WI38 (cell line): ENCODE measurements around the gene ACSL6.

Experiments
- H3K4me3 ChIP-seq: 2 replicates; pipeline ENCODE4 v1.5.1; 2011; ENCODE audit warnings: low read depth, mild to moderate bottlenecking, control low read depth, low read length
- CTCF ChIP-seq: IDR thresholded peaks from 2 replicates; pipeline ENCODE4 v1.5.1; 2012; ENCODE audit warnings: low read depth, mild to moderate bottlenecking, control low read depth, low read length

The ACSL6 gene

GRCh38 chr5:132056610-132057497 lies 45.4 kb upstream of the ACSL6 start:
- no peak for TF ChIP-seq CTCF
- no peak overlapping the region for H3K4me3 ChIP-seq

GRCh38 chr5:132055808-132056609 lies 44.6 kb upstream of the ACSL6 start:
- H3K4me3 ChIP-seq: no peak overlapping the region
- no peak for TF ChIP-seq CTCF

DNA sequence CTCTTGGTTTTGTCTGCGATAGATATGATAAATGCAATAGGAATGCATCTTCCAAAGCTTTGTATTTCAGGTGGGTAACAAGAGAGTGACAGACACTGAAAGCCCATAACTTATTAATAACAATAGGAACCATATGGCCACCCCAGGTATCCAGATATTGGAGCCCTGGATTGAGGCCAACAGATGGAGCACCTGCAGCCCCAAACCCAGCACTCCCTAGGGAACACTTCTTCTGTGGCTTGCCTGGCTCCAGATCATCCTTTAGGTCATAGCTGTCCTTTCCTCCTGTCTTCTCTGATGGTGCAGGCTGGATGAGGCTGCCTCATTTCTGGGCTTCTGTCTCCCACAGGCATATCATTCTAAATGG lies 44.0 kb upstream of the ACSL6 start:
- no peak overlapping the region for H3K4me3 ChIP-seq
- TF ChIP-seq CTCF: no peak

- no peak overlapping the region for H3K4me3 ChIP-seq
Measured at GRCh38 chr5:132054697-132055440, 43.4 kb upstream of the ACSL6 start.

GRCh38 chr5:132054031-132054696 lies 42.7 kb upstream of the ACSL6 start:
- no peak for TF ChIP-seq CTCF
- no peak overlapping the region for H3K4me3 ChIP-seq

More at GRCh38 chr5:132054697-132055440, 43.4 kb upstream of the ACSL6 start:
- no peak for TF ChIP-seq CTCF

- TF ChIP-seq CTCF: no peak
Measured at GRCh38 chr5:132053483-132053882, 42.0 kb upstream of the ACSL6 start.

More at GRCh38 chr5:132053483-132053882, 42.0 kb upstream of the ACSL6 start:
- H3K4me3 ChIP-seq: no peak overlapping the region
